ENCODE measurements around the gene SPSB4.

SPSB4 gene

GRCh38 chr3:141057946-141058800, 7.0 kb downstream of the SPSB4 start:
- TF ChIP-seq EZH2phosphoT487 (conservative IDR thresholded peaks at IDR 0.05; ENCODE audit: low read length) = no peak
- Histone ChIP-seq H3K9ac (ENCODE audit: low read length) (no peak overlapping the region), H3K4me2 (ENCODE audit: low read depth, low read length, poor library complexity, severe bottlenecking) (no peak overlapping the region), H3K4me3 (ENCODE audit: insufficient read depth, low read length, poor library complexity, severe bottlenecking) (no peak overlapping the region), H3K9me2 (replicated peaks; ENCODE audit: insufficient read depth, low read length) (no peaks in the 10 kb centered on the region), H3K27me3 (ENCODE audit: low read length) (no peaks in the 10 kb centered on the region; the same call in 1 of the 2 replicates), H3K9me3 (ENCODE audit: insufficient read depth, low read length) (no peaks in the 10 kb centered on the region), H3K36me3 (ENCODE audit: low read length) (no peaks in the 10 kb centered on the region), H3K79me2 (ENCODE audit: insufficient read depth, low read length) (no peaks in the 10 kb centered on the region), H3F3A (ENCODE audit: insufficient read depth) (no peaks in the 10 kb centered on the region), H3K27ac (ENCODE audit: low read depth, low read length) (no peak overlapping the region), H2AFZ (ENCODE audit: low read depth, low read length, severe bottlenecking) (no peak overlapping the region), H4K20me1 (ENCODE audit: low read depth, low read length) (no peaks in the 10 kb centered on the region)

- Histone ChIP-seq H3K9me3 (ENCODE audit: insufficient read depth, low read length) (no peaks in the 10 kb centered on the region), H3K27ac (ENCODE audit: low read depth, low read length) (no peak overlapping the region), H3K9me2 (replicated peaks; ENCODE audit: insufficient read depth, low read length) (no peaks in the 10 kb centered on the region), H3K79me2 (ENCODE audit: insufficient read depth, low read length) (no peaks in the 10 kb centered on the region), H3K4me3 (ENCODE audit: insufficient read depth, low read length, poor library complexity, severe bottlenecking) (no peak overlapping the region), H3K4me2 (ENCODE audit: low read depth, low read length, poor library complexity, severe bottlenecking) (no peak overlapping the region), H4K20me1 (ENCODE audit: low read depth, low read length) (no peaks in the 10 kb centered on the region), H3F3A (ENCODE audit: insufficient read depth) (no peaks in the 10 kb centered on the region), H3K9ac (ENCODE audit: low read length) (no peak overlapping the region), H2AFZ (ENCODE audit: low read depth, low read length, severe bottlenecking) (no peak overlapping the region), H3K27me3 (ENCODE audit: low read length) (no peaks in the 10 kb centered on the region; the same call in 1 of the 2 replicates), H3K36me3 (ENCODE audit: low read length) (no peaks in the 10 kb centered on the region)
- TF ChIP-seq EZH2phosphoT487 (conservative IDR thresholded peaks at IDR 0.05; ENCODE audit: low read length) = no peak
- TF ChIP-seq CTCF (IDR thresholded peaks at IDR 0.05; ENCODE audit: insufficient read depth, low read length, poor library complexity, severe bottlenecking) = no peak
Observed at GRCh38 chr3:141058996-141059395, 7.8 kb downstream of the SPSB4 start.

GRCh38 chr3:141059816-141060215, 8.7 kb downstream of the SPSB4 start:
- TF ChIP-seq EZH2phosphoT487 (conservative IDR thresholded peaks at IDR 0.05; ENCODE audit: low read length) (no peak), CTCF (IDR thresholded peaks at IDR 0.05; ENCODE audit: insufficient read depth, low read length, poor library complexity, severe bottlenecking) (no peak)
- H3K9me2 ChIP-seq (replicated peaks; ENCODE audit: insufficient read depth, low read length) = no peaks in the 10 kb centered on the region
- no peak overlapping the region for H2AFZ ChIP-seq (ENCODE audit: low read depth, low read length, severe bottlenecking)
- no peak overlapping the region for H3K4me3 ChIP-seq (ENCODE audit: insufficient read depth, low read length, poor library complexity, severe bottlenecking)
- H3K4me2 ChIP-seq (ENCODE audit: low read depth, low read length, poor library complexity, severe bottlenecking) = no peak overlapping the region
- H3K27me3 ChIP-seq (ENCODE audit: low read length) = no peaks in the 10 kb centered on the region; the same call in 1 of the 2 replicates
- H3K27ac ChIP-seq (ENCODE audit: low read depth, low read length) = no peak overlapping the region
- H3K79me2 ChIP-seq (ENCODE audit: insufficient read depth, low read length) = no peaks in the 10 kb centered on the region
- no peaks in the 10 kb centered on the region for H4K20me1 ChIP-seq (ENCODE audit: low read depth, low read length)
- no peaks in the 10 kb centered on the region for H3K9me3 ChIP-seq (ENCODE audit: insufficient read depth, low read length)
- H3K9ac ChIP-seq (ENCODE audit: low read length) = no peak overlapping the region
- H3K36me3 ChIP-seq (ENCODE audit: low read length) = no peaks in the 10 kb centered on the region
- no peaks in the 10 kb centered on the region for H3F3A ChIP-seq (ENCODE audit: insufficient read depth)

DNA sequence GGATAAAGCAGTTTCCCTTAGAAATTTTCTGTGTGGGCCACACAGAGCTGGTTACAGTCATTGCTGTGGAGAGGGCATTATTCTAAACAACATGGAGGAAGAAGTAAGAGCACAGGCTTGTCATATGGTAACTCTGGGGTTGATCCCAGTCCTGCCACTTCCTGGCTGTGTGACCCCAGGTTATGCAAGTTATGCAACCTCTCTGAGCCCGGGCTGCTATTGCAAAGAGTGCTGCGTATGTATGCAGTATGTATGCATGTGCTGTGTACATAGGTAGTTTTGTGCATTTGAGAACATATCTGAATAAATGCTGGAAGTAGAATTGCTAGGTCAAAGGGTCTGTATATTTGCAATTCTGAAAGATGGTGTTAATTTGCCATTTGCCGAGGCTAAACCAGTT, 9.2 kb downstream of the SPSB4 start:
- H3K79me2 ChIP-seq (ENCODE audit: insufficient read depth, low read length) = no peaks in the 10 kb centered on the region
- H3F3A ChIP-seq (ENCODE audit: insufficient read depth) = no peaks in the 10 kb centered on the region

More for the DNA sequence above, 9.2 kb downstream of the SPSB4 start:
- Histone ChIP-seq H4K20me1 (ENCODE audit: low read depth, low read length) (no peaks in the 10 kb centered on the region), H3K4me3 (ENCODE audit: insufficient read depth, low read length, poor library complexity, severe bottlenecking) (no peak overlapping the region), H3K9me2 (replicated peaks; ENCODE audit: insufficient read depth, low read length) (no peaks in the 10 kb centered on the region), H3K27me3 (ENCODE audit: low read length) (no peaks in the 10 kb centered on the region; the same call in 1 of the 2 replicates), H3K27ac (ENCODE audit: low read depth, low read length) (no peak overlapping the region), H3K4me2 (ENCODE audit: low read depth, low read length, poor library complexity, severe bottlenecking) (no peak overlapping the region), H3K9ac (ENCODE audit: low read length) (no peak overlapping the region), H2AFZ (ENCODE audit: low read depth, low read length, severe bottlenecking) (no peak overlapping the region), H3K9me3 (ENCODE audit: insufficient read depth, low read length) (no peaks in the 10 kb centered on the region), H3K36me3 (ENCODE audit: low read length) (no peaks in the 10 kb centered on the region)
- TF ChIP-seq EZH2phosphoT487 (conservative IDR thresholded peaks at IDR 0.05; ENCODE audit: low read length) (no peak), CTCF (IDR thresholded peaks at IDR 0.05; ENCODE audit: insufficient read depth, low read length, poor library complexity, severe bottlenecking) (no peak)
